Duodenal mucosa (tissue), 2 donors: ENCODE data around the gene USP34.

Experiments
- H3K27ac ChIP-seq: one replicate; pipeline ENCODE4 v1.7.0; 2013; ENCODE audit warnings: low read depth, low read length
- H3K27me3 ChIP-seq, 2 donors: one replicate each; pipeline ENCODE4 v1.7.0; 2013; ENCODE audit warnings: low read length in 2 of 2, control low read depth in 1 of 2; ENCODE audit not compliant: insufficient read depth in 2 of 2, control insufficient read depth in 1 of 2
- H3K36me3 ChIP-seq, 2 donors: one replicate each; pipeline ENCODE4 v1.7.0; 2013; ENCODE audit warnings: low read length in 2 of 2, control low read depth in 1 of 2; ENCODE audit not compliant: insufficient read depth in 2 of 2, control insufficient read depth in 1 of 2
- H3K4me1 ChIP-seq, 2 donors: one replicate each; pipeline ENCODE4 v1.7.0; 2013; ENCODE audit warnings: low read length in 2 of 2, control low read depth in 1 of 2; ENCODE audit not compliant: insufficient read depth in 2 of 2, control insufficient read depth in 1 of 2
- H3K4me3 ChIP-seq, 2 donors: one replicate each; pipeline ENCODE4 v1.7.0; 2013; ENCODE audit warnings: low read length in 2 of 2, low read depth in 1 of 2
- H3K9ac ChIP-seq, 2 donors: one replicate each; pipeline ENCODE4 v1.7.0; 2013; ENCODE audit warnings: low read length in 2 of 2, low read depth in 1 of 2
- H3K9me3 ChIP-seq, 2 donors: one replicate each; pipeline ENCODE4 v1.7.0; 2013; ENCODE audit warnings: low read length in 2 of 2, control low read depth in 1 of 2; ENCODE audit not compliant: control insufficient read depth in 1 of 2

The USP34 gene

GRCh38 chr2:61287254-61287653 lies 183.6 kb downstream of the USP34 start:
- Histone ChIP-seq H3K4me3 (no peak overlapping the region), H3K36me3 (peaks cover 9 to 23% of the 10 kb centered on the region in 2 donors), H3K4me1 (peaks cover 3 to 8% of the 10 kb centered on the region in 2 donors), H3K9ac (no peak overlapping the region), H3K27ac (no peak overlapping the region), H3K9me3 (no peaks in the 10 kb centered on the region), H3K27me3 (no peaks in the 10 kb centered on the region)

- Histone ChIP-seq H3K9ac (no peak overlapping the region), H3K27me3 (no peaks in the 10 kb centered on the region), H3K36me3 (peaks cover 11 to 37% of the 10 kb centered on the region in 2 donors)
These were observed 187.3 kb downstream of the USP34 start for GRCh38 chr2:61283443-61284160.

GRCh38 chr2:61282104-61282590 lies 188.7 kb downstream of the USP34 start:
- H3K27ac ChIP-seq, result no peak overlapping the region
- H3K36me3 ChIP-seq, result peaks cover 11 to 34% of the 10 kb centered on the region in 2 donors
- H3K9me3 ChIP-seq, result no peaks in the 10 kb centered on the region
- H3K4me1 ChIP-seq, result peaks cover 0 to 1% of the 10 kb centered on the region in 2 donors
- H3K9ac ChIP-seq, result no peak overlapping the region
- H3K4me3 ChIP-seq, result no peak overlapping the region
- no peaks in the 10 kb centered on the region for H3K27me3 ChIP-seq

More at GRCh38 chr2:61283443-61284160, 187.3 kb downstream of the USP34 start:
- Histone ChIP-seq H3K4me3 (no peak overlapping the region), H3K4me1 (peaks cover 3 to 8% of the 10 kb centered on the region in 2 donors), H3K27ac (no peak overlapping the region), H3K9me3 (no peaks in the 10 kb centered on the region)

DNA sequence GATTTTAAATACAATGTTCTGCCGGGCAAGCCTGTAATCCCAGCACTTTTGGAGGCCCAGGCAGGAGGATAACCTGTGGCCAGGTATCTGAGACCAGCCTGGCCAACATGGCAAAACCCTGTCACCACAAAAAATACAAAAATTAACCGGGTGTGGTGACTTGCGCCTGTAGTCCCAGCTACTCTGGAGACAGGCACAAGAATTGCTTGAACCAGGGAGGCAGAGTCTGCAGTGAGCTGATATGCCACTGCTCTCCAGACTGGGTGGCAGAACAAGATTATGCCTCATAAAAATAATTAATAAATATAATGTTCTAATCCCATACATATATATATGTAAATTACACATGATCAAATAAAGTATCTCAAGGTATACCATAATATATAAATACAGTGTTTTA lies 189.6 kb downstream of the USP34 start:
- H3K27ac ChIP-seq, result no peak overlapping the region
- no peak overlapping the region for H3K4me3 ChIP-seq
- no peaks in the 10 kb centered on the region for H3K4me1 ChIP-seq
- H3K27me3 ChIP-seq, result no peaks in the 10 kb centered on the region
- H3K9me3 ChIP-seq, result no peaks in the 10 kb centered on the region
- peaks cover 11 to 33% of the 10 kb centered on the region in 2 donors for H3K36me3 ChIP-seq
- H3K9ac ChIP-seq, result no peak overlapping the region

DNA sequence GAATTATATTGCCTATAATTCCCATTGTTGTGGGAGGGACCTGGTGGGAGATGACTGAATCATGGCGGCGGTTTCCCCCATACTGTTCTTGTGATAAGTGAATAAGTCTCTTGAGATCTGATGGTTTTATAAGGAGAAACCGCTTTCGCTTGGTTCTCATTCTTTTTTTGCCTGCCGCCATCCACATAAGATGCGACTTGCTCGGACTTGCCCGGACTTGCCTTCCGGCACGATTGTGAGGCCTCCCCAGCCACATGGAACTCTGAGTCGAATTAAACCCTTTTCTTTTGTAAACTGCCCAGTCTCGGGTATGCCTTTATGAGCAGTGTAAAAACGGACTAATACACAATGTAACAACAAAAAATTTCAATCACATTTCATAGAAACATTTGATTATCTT lies 193.1 kb downstream of the USP34 start:
- H3K36me3 ChIP-seq, result peaks cover 11 to 44% of the 10 kb centered on the region in 2 donors
- H3K4me1 ChIP-seq, result no peaks in the 10 kb centered on the region
- H3K9me3 ChIP-seq, result no peaks in the 10 kb centered on the region
- H3K27ac ChIP-seq, result no peak overlapping the region
- no peak overlapping the region for H3K9ac ChIP-seq
- H3K27me3 ChIP-seq, result no peaks in the 10 kb centered on the region
- H3K4me3 ChIP-seq, result no peak overlapping the region

DNA sequence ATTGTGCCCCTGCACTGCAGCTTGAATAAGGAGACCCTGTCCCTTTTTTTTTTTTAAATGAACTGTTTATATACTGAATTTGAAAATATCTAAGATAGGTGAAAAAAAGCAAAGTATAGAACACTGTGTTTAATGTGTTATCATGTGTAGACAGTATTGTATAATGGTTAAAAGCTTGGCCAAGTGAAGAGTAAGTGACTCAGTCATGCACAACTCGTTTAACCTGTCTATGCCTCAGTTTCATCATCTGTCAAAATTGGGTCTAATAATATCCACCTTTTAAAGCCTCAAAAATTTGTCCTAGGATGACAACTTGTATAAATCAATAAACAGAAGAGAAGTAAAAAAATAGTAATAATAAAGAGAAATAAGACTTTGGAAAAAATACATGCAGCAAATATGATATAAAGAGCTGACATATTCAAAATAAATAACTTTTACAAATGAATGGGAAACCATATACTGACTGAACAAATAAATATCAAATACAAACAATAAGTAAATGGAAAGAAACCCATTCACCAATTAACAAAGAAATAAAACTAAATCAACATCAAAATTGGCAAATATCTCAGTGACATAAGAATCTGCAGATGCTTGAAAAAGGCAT lies 195.2 kb downstream of the USP34 start:
- no peak overlapping the region for H3K9ac ChIP-seq
- no peak overlapping the region for H3K27ac ChIP-seq
- no peaks in the 10 kb centered on the region for H3K4me1 ChIP-seq
- H3K27me3 ChIP-seq, result no peaks in the 10 kb centered on the region
- H3K4me3 ChIP-seq, result no peak overlapping the region
- peaks cover 6 to 36% of the 10 kb centered on the region in 2 donors for H3K36me3 ChIP-seq
- no peaks in the 10 kb centered on the region for H3K9me3 ChIP-seq

DNA sequence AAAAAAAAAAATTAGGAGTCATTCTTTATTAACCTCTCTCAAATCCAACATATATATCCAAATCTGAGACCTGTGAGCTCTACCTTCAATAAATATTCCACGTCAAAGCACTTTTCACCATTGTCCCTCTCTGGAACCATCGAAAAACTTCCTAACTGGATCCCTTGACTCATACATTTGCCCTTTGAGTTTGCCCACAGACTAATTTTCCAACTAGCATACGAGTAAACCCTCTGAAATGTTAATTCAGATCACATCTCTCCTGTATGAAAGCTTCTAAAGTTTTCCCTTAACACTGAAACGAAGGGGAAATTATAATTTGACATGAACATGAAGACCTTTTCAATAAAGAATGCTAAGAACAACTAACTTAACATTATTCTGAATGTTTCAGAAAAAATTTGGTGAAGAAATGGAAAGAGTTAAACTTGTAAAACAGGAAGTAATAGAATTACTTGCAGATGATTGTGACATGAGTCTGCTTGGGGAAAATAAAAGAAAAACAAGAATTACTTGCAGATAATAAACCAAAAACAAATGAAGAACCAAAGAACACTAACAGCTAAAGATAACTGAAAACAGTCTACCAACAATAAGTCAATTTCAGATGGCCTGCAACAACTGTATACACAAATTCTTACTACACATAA lies 198.3 kb downstream of the USP34 start:
- Histone ChIP-seq H3K27ac (no peak overlapping the region), H3K9me3 (no peaks in the 10 kb centered on the region), H3K36me3 (peaks cover 0 to 19% of the 10 kb centered on the region in 2 donors), H3K4me3 (no peak overlapping the region), H3K4me1 (no peaks in the 10 kb centered on the region), H3K9ac (no peak overlapping the region), H3K27me3 (no peaks in the 10 kb centered on the region)

GRCh38 chr2:61268249-61268648 lies 202.6 kb downstream of the USP34 start:
- no peak overlapping the region for H3K27ac ChIP-seq
- H3K9ac ChIP-seq, result no peak overlapping the region
- H3K27me3 ChIP-seq, result no peaks in the 10 kb centered on the region
- H3K4me3 ChIP-seq, result no peak overlapping the region
- H3K9me3 ChIP-seq, result no peaks in the 10 kb centered on the region
- peaks cover 5 to 18% of the 10 kb centered on the region in 2 donors for H3K36me3 ChIP-seq
- H3K4me1 ChIP-seq, result no peaks in the 10 kb centered on the region

- H3K9ac ChIP-seq, result no peak overlapping the region
- H3K27ac ChIP-seq, result no peak overlapping the region
- H3K4me1 ChIP-seq, result no peaks in the 10 kb centered on the region
- peaks cover 5 to 23% of the 10 kb centered on the region in 2 donors for H3K36me3 ChIP-seq
- no peaks in the 10 kb centered on the region for H3K27me3 ChIP-seq
- no peaks in the 10 kb centered on the region for H3K9me3 ChIP-seq
- no peak overlapping the region for H3K4me3 ChIP-seq
These were observed 204.0 kb downstream of the USP34 start for GRCh38 chr2:61266632-61267505.
